OCI-LY3 (cell line): ENCODE data around the gene KHNYN.

ENCODE experiments used
- CTCF ChIP-seq: fragments of 200-600, 300-600 bp; sonication (generic); IDR thresholded peaks from 2 replicates; pipeline ENCODE4 v1.5.1; 2014; ENCODE audit warnings: antibody characterized with exemption, low read length, low read depth
- EZH2phosphoT487 ChIP-seq: fragments of 200-600 bp; shearing (Covaris generic); IDR thresholded peaks from 2 replicates; pipeline ENCODE4 v1.6.1; 2018; ENCODE audit warnings: antibody characterized with exemption, mixed run types, low read depth

GRCh38 chr14:24384169-24384568 is 45.6 kb upstream of the KHNYN start:
- no peak for TF ChIP-seq CTCF
- TF ChIP-seq EZH2phosphoT487: no peak
